Activated naive CD8-positive, alpha-beta T cell treated with anti-CD3 and anti-CD28 coated beads, Interleukin-2, amount 50 U/mL, for 16 hours (primary cell): ENCODE results near the gene E2F1.
"Not testable (repeated sequence)": the region's sequence is repeated elsewhere in the genome, so short reads cannot be mapped to it uniquely, and the experiment has no call there.

ENCODE experiments used
- DNase-seq: peaks from one replicate; pipeline ENCODE4 v3.0.0-alpha.2; 2020; ENCODE audit warnings: low read depth, low spot score

The E2F1 gene

GRCh38 chr20:33710681-33711445 is 24.7 kb upstream of the E2F1 start:
- no peak for DNase-seq

GRCh38 chr20:33709905-33710541 is 23.8 kb upstream of the E2F1 start:
- DNase-seq: no peak

GRCh38 chr20:33709398-33709797 is 23.2 kb upstream of the E2F1 start:
- DNase-seq: no peak

- DNase-seq: no peak
Observed at GRCh38 chr20:33707668-33708067, 21.5 kb upstream of the E2F1 start.

GRCh38 chr20:33704197-33704924 is 18.2 kb upstream of the E2F1 start:
- no peak for DNase-seq

GRCh38 chr20:33703498-33704137 is 17.4 kb upstream of the E2F1 start:
- DNase-seq: no peak

GRCh38 chr20:33702861-33703260 is 16.7 kb upstream of the E2F1 start:
- DNase-seq: no peak

GRCh38 chr20:33701629-33702450 is 15.7 kb upstream of the E2F1 start:
- no peak for DNase-seq

- not testable (repeated sequence) for DNase-seq
Observed at GRCh38 chr20:33700696-33701441, 14.7 kb upstream of the E2F1 start.

GRCh38 chr20:33698966-33699365 is 12.8 kb upstream of the E2F1 start:
- DNase-seq: not testable (repeated sequence)

- DNase-seq: no peak
Observed at GRCh38 chr20:33697129-33697528, 10.9 kb upstream of the E2F1 start.

- DNase-seq: no peak
Observed at GRCh38 chr20:33696448-33696847, 10.3 kb upstream of the E2F1 start.

GRCh38 chr20:33694639-33695012 is 8.4 kb upstream of the E2F1 start:
- DNase-seq: no peak

GRCh38 chr20:33693741-33694638 is 7.8 kb upstream of the E2F1 start:
- no peak for DNase-seq

GRCh38 chr20:33693289-33693688 is 7.1 kb upstream of the E2F1 start:
- no peak for DNase-seq

- no peak for DNase-seq
Observed at GRCh38 chr20:33689973-33690372, 3.8 kb upstream of the E2F1 start.

GRCh38 chr20:33689493-33689892 is 3.3 kb upstream of the E2F1 start:
- DNase-seq: no peak

GRCh38 chr20:33688938-33689424 is 2.8 kb upstream of the E2F1 start:
- no peak for DNase-seq
